GM19099 (cell line): Measurements from ENCODE around the gene COL6A5.

Source experiments
- POLR2A ChIP-seq: IDR thresholded peaks from 3 replicates; pipeline ENCODE4 v1.6.1; 2011; ENCODE audit warnings: low read depth; ENCODE audit not compliant: insufficient read length; ENCODE audit errors: extremely low read depth

Gene COL6A5

DNA sequence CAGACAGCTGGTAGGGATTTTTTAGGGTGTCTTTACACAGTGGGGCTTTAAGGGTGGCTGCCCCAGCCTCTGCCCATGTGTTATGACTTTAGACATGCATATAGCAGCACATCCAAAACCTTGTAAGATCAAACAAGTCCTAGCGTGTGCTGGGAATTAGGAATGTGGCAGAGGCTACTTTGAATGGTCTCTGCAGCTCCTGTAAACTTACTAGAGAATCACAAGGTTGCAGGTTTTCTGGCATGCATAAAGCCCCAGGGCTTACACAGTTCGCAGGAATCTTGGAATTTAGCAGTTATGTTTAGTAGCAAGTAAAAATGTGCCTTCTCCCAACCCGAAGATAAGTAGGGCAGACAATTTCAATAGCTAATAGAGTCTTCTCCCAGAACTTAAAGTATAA lies 124.7 kb downstream of the COL6A5 start:
- no peak for TF ChIP-seq POLR2A

DNA sequence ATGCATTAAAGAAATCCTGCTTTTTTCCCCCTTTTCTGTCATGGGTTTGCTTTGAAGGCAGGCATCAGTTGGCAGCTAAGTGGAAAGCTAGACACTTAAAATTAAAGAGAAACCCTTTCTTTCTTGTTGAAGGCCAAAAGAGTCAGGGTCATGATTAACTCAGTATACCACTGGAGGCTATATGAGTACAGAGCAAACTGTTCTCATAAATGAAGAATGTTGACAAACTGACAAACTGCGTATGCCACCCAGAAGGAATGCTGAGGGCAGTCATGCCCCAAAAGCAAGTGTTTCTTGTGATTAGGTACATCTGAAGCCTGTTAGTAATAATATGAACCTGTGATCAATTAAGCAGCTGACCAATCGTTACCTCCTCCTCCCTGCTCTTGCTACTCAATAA lies 127.9 kb downstream of the COL6A5 start:
- no peak for TF ChIP-seq POLR2A

DNA sequence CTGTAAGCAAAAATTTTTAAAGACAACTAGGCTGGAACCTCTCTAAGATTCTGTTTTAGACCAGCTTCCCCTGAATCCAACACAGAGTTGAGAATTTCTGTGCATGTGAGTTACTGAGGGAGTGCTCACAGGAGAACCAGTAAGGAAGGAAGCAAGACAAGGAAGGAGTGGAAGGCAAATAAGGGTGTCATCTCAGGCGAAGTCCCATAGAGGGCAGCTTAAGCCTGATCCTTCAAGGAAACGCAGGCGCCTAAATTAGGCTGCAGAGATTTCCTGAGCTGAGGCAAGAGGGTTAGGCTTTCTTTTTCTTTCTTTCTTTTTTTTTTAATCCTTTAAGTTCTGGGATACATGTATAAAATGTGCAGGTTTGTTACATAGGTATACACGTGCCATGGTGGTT lies 135.3 kb downstream of the COL6A5 start:
- no peak for TF ChIP-seq POLR2A

DNA sequence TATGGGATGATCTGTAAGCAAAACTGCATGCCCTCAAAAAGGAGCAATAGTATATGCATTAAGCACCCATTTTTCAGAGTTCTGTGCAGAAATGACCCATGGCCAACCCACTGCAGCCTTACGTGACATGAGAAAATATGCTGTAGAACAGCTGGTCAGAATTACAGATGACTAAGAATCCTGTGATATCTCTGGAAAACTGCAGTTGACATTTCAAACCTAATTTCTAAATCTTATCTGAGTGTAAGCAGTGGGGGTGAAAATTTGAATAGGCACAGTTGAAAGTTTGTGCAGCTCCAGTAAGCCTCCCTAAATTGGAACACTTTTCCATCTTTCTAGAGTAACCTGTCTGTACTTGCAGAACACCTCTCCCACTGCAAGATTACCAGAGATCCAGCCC lies 142.8 kb downstream of the COL6A5 start:
- no peak for TF ChIP-seq POLR2A

DNA sequence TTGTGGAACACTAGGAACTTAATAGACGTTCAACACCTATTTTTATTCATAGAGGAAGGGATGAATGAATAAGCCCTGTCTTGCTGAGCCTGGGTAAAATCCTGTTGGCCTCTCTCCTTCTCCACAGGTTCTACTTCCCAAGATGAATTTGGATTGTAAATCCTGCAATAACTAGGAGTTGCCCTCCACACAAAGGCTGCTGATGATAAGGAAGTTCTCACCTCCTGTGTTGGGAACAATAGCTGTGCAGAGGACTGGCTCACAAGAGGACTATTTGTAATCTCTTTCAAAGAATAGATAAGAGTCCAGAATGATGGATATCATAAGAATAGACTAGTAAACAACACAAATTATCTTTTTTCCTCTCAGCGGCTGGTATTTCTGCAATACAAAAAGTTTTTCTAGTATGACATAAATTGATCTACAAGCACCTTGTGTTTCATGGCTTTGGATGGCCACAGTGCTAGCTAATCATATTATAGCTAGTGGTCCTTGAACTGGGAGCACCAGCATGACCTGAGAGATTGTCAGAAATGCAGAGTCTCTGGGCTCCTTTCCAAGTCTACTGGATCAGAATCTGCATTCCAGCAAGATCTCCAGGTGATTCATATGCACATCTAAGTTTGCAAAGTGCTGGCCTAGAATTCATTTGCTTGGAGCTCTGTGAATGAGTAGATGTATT lies 143.4 kb downstream of the COL6A5 start:
- no peak for TF ChIP-seq POLR2A

DNA sequence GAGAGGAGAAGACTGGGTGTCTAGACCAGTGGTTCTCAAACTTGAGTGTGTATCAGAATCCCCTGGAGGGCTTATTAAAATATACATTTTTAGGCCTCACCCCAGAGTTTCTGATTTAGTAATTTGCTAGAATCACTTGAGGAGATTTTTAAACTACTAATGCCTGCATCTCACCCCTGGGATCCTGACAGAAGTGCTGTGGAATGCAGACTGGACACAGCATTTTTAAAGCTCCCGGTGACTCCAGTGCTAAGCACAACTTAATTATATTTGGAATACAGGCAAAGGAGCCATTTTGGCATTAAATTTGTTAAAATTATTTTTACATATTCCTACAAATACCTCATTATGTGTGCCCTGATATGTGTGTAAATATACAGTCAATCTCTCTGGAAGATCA lies 144.8 kb downstream of the COL6A5 start:
- TF ChIP-seq POLR2A = no peak

DNA sequence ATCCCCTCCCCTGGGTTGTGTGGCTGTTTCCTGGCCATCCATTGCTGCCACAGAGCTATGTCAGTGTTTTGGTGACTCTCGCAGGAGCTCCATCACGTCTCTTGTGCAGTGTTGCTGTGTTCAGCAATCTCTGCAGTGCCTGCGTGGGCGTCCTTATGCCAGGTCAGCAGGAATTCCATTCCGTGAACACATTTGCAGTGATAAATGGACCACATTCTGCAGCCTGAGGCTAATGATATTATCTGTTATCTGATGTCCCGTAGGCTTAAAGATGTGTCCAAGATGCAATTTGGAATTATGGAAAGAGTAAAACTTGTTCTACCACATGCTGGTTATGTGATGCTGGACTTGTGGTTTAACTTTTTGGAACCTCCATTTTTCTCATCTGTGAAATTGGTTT lies 146.0 kb downstream of the COL6A5 start:
- TF ChIP-seq POLR2A = no peak

DNA sequence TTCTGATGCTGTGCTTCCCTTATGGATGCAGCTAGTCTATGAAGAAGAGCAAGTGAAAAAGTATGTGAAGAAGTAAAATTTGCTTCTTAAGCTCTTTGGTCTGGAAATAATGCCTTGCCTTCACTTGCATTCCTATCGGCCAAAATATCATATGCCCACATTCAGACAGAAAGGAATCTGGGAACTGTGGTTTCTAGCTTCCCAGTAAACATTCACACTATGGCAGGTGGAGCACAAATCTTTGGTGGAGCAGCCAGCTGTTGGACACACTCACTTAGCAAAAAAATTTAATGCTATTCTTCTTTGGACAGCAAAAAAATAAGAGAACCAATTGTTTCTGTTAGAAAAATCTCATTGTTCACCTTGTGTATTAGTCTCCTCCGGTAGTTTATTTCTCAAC lies 159.2 kb downstream of the COL6A5 start:
- no peak for TF ChIP-seq POLR2A

DNA sequence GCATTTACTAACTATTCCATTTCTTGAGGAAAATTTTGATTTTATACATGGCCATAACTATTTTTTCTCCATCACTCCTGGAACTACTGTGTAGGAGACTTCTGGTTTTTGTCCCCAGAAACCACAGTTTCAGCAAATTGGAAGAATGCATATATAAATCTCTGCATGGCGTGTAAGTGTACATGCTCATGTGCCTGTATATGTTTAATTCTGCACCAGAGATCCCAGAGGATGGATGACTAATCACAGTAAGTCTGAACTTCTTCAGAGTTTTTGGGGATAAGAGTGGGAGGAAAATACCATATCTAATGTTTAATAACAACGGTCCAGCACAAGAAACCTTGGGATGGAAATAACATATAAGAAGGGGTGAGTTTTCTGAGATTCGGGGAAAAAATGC lies 160.6 kb downstream of the COL6A5 start:
- TF ChIP-seq POLR2A = no peak

DNA sequence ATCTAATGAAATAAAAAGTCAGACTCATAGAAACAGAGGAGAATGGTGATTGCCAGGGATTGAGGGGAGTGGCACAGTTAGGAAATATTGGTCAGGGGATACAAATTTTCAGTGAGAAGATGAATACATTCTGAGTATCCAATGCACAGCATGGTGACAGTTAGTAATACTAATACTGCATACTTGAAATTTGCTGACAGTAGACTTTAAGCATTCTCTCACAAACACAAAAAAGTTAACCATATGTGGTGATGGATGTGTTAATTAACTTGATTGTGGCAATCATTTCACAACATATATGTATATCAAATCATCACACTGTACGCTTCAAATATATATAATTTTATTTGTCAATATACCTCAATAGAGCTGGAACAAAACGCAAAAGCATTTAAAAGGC lies 162.3 kb downstream of the COL6A5 start:
- no peak for TF ChIP-seq POLR2A

DNA sequence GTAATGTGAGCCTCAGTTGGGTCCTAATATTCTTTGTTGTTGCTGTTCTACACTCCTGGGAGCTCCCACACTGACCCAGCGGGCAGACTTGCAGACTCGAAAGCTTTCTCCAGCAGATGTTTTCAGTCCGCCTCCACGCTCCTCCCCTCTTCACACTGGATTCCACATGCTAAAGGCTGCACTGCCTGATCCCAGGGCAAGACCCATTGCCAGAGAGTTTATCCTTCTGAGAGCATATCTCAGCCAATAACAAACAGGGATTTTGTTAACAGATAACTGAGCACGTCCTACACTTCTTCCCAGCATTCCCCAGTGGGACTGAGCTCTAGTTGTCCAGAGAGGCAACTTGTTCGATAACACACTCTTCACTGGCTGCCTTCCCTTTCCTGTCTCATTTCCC lies 163.5 kb downstream of the COL6A5 start:
- TF ChIP-seq POLR2A = no peak

DNA sequence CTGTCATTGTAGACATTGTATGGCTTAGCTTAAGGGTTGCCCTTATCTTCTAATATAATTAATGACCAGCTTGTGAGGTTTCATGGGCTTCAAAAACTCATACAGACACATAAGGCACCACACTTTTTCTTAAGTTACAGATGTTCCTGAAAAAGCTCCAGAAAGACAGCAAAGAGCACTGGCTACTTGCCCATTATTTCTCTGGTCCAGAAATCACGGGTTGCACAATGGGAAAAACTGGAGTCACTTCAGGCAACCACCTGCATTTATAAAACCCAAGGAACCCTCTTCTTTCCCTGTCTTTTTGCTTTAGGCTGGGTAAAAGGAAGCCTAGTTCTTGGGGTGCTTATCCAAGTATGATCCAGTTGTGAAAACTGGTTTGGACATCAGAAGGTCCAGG lies 169.2 kb downstream of the COL6A5 start:
- TF ChIP-seq POLR2A = no peak

DNA sequence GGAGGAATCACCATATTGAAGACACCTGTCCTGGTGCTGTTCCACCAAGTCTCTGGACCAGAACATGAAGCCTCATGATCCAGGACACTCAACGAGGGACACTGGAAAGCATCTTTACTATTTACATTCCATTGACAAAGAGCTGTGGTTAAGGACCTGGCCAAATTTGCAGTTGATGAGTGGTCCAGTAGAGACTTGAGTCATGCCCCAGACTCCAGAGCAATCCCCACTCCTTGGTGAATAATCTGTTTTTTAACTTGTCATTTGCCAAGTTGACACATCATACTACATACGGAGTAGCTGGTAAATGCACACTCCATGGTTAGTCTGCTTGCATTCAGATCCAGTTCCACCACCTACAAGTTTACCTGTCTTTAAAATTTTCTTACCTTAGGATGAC lies 170.3 kb downstream of the COL6A5 start:
- no peak for TF ChIP-seq POLR2A

DNA sequence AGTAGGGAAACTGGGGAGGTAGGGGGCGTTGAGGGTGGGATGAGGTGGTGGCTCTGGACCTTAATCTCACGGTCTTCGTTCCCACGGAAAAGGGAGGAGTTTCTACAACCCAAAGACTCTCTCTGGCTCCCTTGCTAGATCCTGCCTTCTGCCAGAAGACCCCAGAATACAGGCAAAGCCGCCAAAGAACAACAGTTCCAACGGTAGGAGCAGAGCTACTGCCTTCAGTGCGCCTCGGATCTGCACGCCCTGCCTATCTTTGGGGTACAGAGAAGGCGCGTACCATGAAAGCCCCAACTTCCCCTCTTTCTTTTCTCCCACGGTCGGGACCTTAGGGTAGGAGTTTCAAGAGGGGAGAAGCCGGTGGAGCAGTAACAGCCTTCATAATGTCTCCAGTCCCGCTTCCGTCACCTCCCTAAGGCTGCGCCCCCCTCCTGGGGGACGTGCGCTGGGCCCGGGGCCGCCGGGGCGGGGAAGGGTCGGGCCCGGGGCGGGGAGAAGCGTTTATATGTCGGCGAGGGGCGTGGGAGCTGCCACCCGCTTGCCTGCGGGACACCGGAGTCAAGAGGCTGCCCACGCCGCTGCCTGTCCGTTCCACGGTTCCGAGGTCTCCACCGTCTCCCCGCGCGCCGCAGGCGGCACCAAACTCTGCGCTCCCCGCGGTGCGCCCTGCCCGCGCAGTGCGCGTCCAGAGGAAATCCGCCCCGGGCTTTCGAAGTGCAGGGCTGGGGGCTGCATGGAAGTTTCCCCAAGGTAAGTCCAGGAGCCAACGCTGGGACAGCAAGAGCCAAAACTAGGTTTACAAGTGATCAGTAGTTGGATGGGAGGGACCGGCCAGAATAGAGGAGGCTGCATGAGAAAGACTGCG lies 171.4 kb downstream of the COL6A5 start, which contains the start of gene COL6A6:
COL6A6 (plus strand) TSS at position 533 of the 868 bp plus-strand sequence. CDS start 43,188 bp downstream, outside the sequence.
- TF ChIP-seq POLR2A = no peak

DNA sequence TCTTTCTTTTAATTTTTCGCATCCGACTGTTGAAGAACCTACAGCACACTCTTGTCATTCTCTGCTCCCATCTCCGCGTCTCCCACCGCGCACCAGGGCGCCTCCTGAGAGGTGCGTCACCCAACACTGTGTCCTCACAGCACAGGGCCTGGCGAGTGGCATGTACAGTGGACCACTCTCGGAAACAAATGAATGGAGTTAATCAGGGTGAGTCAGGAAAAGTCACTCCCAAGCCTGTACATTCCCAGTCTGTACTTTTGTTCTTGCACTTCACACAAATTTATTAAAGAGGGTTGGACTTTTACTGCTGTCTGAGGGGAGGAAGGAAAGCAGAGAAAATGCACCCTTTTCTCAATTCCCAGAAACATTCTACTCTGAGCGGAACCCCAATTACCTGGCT lies 172.1 kb downstream of the COL6A5 start:
- no peak for TF ChIP-seq POLR2A

DNA sequence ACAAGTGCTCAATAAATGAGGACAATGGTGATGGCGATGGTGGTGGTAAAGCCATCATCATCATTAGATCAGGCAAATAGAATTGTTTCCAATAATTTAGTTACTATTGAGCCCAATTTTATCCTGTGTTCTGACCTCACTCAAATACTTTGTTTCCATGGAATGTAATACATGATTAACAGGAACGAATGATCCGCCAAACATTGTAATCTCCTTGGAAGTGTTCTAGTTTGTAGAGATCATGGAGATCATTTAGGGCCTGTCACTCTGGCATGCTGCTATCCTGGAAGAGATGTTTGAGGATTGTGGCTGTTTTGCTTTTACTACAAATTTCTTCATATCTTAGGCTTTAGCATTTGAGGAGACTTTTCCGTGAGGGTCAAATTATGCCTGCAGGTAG lies 174.3 kb downstream of the COL6A5 start:
- TF ChIP-seq POLR2A = no peak
